Measurements from ENCODE around the gene ZBTB3.

The ZBTB3 gene

DNA sequence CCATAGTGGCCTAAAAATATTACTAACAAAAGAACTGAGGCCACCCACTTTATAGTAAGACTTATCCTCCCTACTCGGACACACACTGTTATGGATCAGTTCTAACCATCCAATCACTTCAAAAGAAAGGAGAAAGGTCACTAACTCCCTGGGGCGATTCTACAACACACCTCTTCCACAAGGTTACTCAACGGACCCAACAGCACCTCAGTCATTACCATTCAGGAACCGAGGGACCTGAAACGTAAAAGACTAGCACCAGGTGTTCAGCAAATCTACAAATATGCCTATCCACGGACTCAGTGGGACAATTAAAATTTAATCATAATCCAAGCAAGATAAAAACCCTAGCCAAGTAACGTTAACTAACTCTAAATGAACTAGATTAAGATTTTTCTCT, 28.3 kb downstream of the ZBTB3 start:
- TF ChIP-seq, protein P1, sequence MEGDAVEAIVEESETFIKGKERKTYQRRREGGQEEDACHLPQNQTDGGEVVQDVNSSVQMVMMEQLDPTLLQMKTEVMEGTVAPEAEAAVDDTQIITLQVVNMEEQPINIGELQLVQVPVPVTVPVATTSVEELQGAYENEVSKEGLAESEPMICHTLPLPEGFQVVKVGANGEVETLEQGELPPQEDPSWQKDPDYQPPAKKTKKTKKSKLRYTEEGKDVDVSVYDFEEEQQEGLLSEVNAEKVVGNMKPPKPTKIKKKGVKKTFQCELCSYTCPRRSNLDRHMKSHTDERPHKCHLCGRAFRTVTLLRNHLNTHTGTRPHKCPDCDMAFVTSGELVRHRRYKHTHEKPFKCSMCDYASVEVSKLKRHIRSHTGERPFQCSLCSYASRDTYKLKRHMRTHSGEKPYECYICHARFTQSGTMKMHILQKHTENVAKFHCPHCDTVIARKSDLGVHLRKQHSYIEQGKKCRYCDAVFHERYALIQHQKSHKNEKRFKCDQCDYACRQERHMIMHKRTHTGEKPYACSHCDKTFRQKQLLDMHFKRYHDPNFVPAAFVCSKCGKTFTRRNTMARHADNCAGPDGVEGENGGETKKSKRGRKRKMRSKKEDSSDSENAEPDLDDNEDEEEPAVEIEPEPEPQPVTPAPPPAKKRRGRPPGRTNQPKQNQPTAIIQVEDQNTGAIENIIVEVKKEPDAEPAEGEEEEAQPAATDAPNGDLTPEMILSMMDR (IDR thresholded peaks at IDR 0.05; ENCODE audit: borderline replicate concordance, insufficient read depth, low read depth, low read length) = no peak
- peak overlapping the region; percentile 98 for H3K4me3 ChIP-seq (ENCODE audit: low read depth, low read length)

DNA sequence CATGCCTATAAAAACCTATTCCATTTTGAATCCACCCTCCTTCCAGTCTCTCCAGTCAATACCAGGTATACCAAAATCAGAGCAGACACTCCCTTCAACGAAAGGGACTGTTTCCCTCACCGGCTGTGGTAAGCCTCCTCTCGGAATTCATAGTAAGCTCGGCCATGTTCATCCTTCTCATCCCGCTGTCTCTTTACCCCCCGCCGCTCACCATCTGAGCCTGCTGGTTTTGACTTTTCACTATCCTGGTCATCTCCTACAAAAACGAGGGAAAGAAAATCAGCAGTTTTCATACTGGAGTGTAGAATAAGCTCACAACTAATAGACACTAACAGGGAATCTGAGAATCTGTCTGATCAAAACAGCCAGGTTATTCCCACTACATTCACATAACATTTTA, 29.8 kb downstream of the ZBTB3 start:
- no peak overlapping the region for H3K4me3 ChIP-seq (ENCODE audit: low read depth, low read length)
- TF ChIP-seq, protein P1 (IDR thresholded peaks at IDR 0.05; ENCODE audit: borderline replicate concordance, insufficient read depth, low read depth, low read length) = no peak

DNA sequence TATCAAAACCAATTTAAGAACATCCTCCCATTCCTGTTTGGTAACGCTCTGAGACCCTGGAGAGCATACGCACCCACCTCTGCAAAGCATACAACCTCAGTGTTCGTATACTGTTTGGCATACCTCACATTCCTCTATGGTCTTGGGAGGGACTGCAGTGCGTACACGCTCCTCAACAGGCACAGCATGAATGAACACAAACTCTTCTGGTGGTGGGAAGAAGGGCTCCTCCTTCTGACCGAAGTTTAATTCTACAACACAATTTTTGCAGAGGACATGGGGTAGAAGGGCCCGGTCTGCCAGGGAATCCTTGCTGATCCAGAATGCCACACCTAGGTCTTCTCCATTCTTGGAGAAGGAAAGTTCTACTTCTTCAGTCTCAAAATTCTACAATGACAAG, 32.0 kb downstream of the ZBTB3 start:
- TF ChIP-seq, protein P1 (IDR thresholded peaks at IDR 0.05; ENCODE audit: borderline replicate concordance, insufficient read depth, low read depth, low read length) = no peak

DNA sequence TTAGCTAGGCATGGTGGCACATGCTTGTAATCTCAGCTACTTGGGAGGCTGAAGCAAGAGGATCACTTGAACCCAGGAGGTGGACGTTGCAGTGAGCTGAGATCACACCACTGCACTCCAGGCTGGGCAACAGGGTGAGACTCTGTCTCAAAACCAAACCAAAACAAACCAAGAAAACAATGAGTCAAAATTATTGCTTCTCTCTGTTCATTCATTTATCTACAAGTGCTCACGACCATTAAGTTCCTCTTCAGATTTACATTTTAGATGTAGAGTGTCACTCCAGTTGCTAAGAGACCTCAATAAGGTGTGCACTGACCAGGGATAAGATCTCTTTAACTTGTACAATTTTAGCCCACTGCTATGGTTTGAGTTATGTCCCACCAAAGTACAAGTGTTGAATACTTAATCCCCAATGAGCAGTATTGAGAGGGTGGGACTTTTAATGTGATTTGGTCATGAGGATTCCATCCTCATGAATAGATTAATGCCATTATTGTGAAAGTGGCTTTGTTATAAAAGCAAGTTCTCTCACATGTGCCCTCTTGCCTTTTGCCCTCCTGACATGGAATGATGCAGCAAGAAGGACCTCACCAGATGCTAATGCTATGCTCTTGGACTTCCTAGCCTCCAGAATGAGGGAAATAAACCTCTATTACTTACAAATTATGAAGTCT, 34.5 kb downstream of the ZBTB3 start:
- no peak overlapping the region for H3K4me3 ChIP-seq (ENCODE audit: low read depth, low read length)
- TF ChIP-seq, protein P1 (IDR thresholded peaks at IDR 0.05; ENCODE audit: borderline replicate concordance, insufficient read depth, low read depth, low read length) = no peak

More for the DNA sequence above, 32.0 kb downstream of the ZBTB3 start:
- H3K4me3 ChIP-seq (ENCODE audit: low read depth, low read length) = no peak overlapping the region

DNA sequence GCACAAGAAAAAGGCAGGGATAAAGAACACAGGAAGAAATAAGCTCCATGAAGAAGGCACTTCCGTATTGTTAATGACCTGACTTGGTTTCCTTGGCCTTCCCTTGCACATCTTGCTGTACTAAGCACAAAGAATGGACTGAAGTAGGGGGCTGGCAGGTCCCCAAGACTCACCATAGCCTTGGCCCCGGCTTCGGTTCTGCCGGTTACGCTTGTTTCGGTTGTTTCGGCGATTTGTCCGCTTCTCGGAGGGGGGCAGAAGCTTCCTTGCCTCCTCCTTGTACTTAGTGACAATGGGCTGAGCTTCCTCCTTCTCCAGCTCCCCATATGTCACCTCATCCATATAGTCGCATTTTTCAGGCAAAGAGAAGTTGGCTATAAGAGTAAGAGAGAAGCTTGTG, 37.1 kb downstream of the ZBTB3 start:
- TF ChIP-seq, protein P1 (IDR thresholded peaks at IDR 0.05; ENCODE audit: borderline replicate concordance, insufficient read depth, low read depth, low read length) = no peak

DNA sequence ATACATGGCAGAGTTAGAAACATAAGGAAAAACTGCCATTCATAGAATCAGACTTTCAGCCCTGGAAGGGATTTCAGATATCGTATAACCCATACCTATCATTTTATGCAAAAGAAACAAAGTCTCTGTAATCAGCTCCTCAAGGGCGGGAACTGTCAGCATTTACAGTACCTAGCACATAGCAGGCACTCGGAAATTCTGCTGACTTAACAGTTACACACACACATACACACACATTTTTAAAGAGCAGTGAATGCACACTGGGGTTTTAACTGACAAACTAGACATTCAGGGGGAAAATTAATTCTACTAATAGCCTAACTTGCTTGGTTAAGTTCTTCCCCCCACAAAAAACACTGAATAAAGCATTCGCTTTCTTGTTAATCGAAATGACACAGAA, 37.8 kb downstream of the ZBTB3 start:
- no peak overlapping the region for H3K4me3 ChIP-seq (ENCODE audit: low read depth, low read length)
- TF ChIP-seq, protein P1 (IDR thresholded peaks at IDR 0.05; ENCODE audit: borderline replicate concordance, insufficient read depth, low read depth, low read length) = no peak

More for the DNA sequence above, 37.1 kb downstream of the ZBTB3 start:
- H3K4me3 ChIP-seq (ENCODE audit: low read depth, low read length) = no peak overlapping the region
